DOHH2 (cell line): ENCODE results near the gene CCDC24.

Experiments used
- H3F3A ChIP-seq: fragments of 200-600 bp; sonication (generic), shearing (Covaris generic); 2 replicates; pipeline ENCODE4 v1.6.0; 2016; ENCODE audit warnings: antibody characterized with exemption, mild to moderate bottlenecking; ENCODE audit not compliant: control insufficient read depth, insufficient read depth
- H3K27ac ChIP-seq: fragments of 200-600 bp; sonication (generic); 2 replicates; pipeline ENCODE4 v1.5.1; 2014; ENCODE audit warnings: low read depth, mild to moderate bottlenecking, low read length, moderate library complexity
- H3K27me3 ChIP-seq: fragments of 200-600 bp; sonication (generic); 2 replicates; pipeline ENCODE4 v1.6.1; 2014; ENCODE audit warnings: mild to moderate bottlenecking, low read length, mixed read lengths; ENCODE audit not compliant: control insufficient read depth
- H3K36me3 ChIP-seq: fragments of 200-600 bp; sonication (generic); 2 replicates; pipeline ENCODE4 v1.6.1; 2014; ENCODE audit warnings: mild to moderate bottlenecking, low read length, moderate library complexity, mixed read lengths; ENCODE audit not compliant: control insufficient read depth
- H3K4me1 ChIP-seq: fragments of 200-600 bp; sonication (generic); 2 replicates; pipeline ENCODE4 v1.6.1; 2014; ENCODE audit warnings: mild to moderate bottlenecking, low read length, mixed read lengths; ENCODE audit not compliant: control insufficient read depth
- H3K4me2 ChIP-seq: fragments of 200-600 bp; sonication (generic); 2 replicates; pipeline ENCODE4 v1.6.0; 2014; ENCODE audit warnings: mild to moderate bottlenecking, low read length, moderate library complexity
- H3K4me3 ChIP-seq: fragments of 200-600 bp; sonication (generic); 2 replicates; pipeline ENCODE4 v1.5.1; 2014; ENCODE audit warnings: mild to moderate bottlenecking, low read length, mixed read lengths
- H3K79me2 ChIP-seq: fragments of 200-600 bp; sonication (generic); 2 replicates; pipeline ENCODE4 v1.6.1; 2014; ENCODE audit warnings: mild to moderate bottlenecking, low read length, mixed read lengths; ENCODE audit not compliant: control insufficient read depth
- H3K9me2 ChIP-seq: fragments of 200-600 bp; sonication (generic); replicated peaks from 2 replicates; pipeline ENCODE4 v1.6.1; 2014; ENCODE audit warnings: mild to moderate bottlenecking, low read length, mixed read lengths; ENCODE audit not compliant: control insufficient read depth
- H3K9me3 ChIP-seq: fragments of 200-600 bp; sonication (generic); 2 replicates; pipeline ENCODE4 v1.6.1; 2014; ENCODE audit warnings: antibody characterized with exemption, low read length, mixed read lengths; ENCODE audit not compliant: control insufficient read depth, insufficient read depth
- H4K20me1 ChIP-seq: fragments of 200-600 bp; sonication (generic); 2 replicates; pipeline ENCODE4 v1.6.0; 2014; ENCODE audit warnings: low read depth, mild to moderate bottlenecking, antibody characterized with exemption, low read length, moderate library complexity; ENCODE audit not compliant: control insufficient read depth, insufficient read depth
- CTCF ChIP-seq: fragments of 200-600 bp; sonication (generic); IDR thresholded peaks from one replicate; pipeline ENCODE4 v1.5.1; 2014; ENCODE audit warnings: antibody characterized with exemption, mild to moderate bottlenecking, low read depth, low read length; ENCODE audit not compliant: poor library complexity, severe bottlenecking
- EZH2phosphoT487 ChIP-seq: fragments of 200-600 bp; sonication (generic); IDR thresholded peaks from 2 replicates; pipeline ENCODE4 v1.6.1; 2017; ENCODE audit warnings: borderline replicate concordance, mild to moderate bottlenecking, antibody characterized with exemption, low read length, moderate library complexity, mixed read lengths

The CCDC24 gene

GRCh38 chr1:44044071-44044801 is 52.8 kb downstream of the CCDC24 start:
- no peaks in the 10 kb centered on the region for H3K9me2 ChIP-seq
- H3K4me1 ChIP-seq: peaks cover 9% of the 10 kb centered on the region
- no peak overlapping the region for H3K27ac ChIP-seq
- H3F3A ChIP-seq: no peaks in the 10 kb centered on the region
- H3K36me3 ChIP-seq: no peaks in the 10 kb centered on the region
- H4K20me1 ChIP-seq: no peaks in the 10 kb centered on the region
- H3K27me3 ChIP-seq: peaks cover 19% of the 10 kb centered on the region
- TF ChIP-seq EZH2phosphoT487 (no peak), CTCF (no peak)
- no peak overlapping the region for H3K4me2 ChIP-seq
- H3K79me2 ChIP-seq: no peaks in the 10 kb centered on the region
- no peak overlapping the region for H3K4me3 ChIP-seq
- no peaks in the 10 kb centered on the region for H3K9me3 ChIP-seq

GRCh38 chr1:44045064-44045463 is 53.7 kb downstream of the CCDC24 start:
- Histone ChIP-seq H3K4me3 (no peak overlapping the region), H3K79me2 (no peaks in the 10 kb centered on the region), H3K9me2 (no peaks in the 10 kb centered on the region), H3F3A (no peaks in the 10 kb centered on the region), H4K20me1 (no peaks in the 10 kb centered on the region), H3K4me2 (no peak overlapping the region), H3K4me1 (peaks cover 9% of the 10 kb centered on the region), H3K27ac (no peak overlapping the region), H3K36me3 (no peaks in the 10 kb centered on the region), H3K9me3 (no peaks in the 10 kb centered on the region), H3K27me3 (peaks cover 19% of the 10 kb centered on the region)
- TF ChIP-seq CTCF (no peak), EZH2phosphoT487 (no peak)
